Measurements from ENCODE around the gene SCN10A.

DNA sequence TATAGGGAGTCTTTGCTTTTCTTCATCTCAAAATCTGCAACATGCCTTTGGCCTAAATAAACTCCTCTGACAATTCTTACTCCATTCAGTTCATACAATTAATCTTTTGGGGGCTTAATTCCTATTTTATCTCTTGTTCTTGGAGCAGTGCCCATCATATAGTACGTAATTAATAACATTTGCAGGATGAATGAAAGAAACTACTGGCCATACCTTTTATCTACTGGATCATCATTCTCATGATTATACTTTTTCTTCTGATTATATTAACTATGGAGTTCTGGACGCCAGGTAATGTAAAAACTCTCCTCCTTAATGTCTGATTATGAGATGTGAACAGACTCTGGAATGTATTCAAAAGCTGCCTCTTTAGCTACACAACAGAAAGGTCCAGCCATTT, 120.0 kb downstream of the SCN10A start:
- no peak for TF ChIP-seq EZH2 (IDR thresholded peaks at IDR 0.05; ENCODE audit: insufficient read depth, poor library complexity, severe bottlenecking)
- TF ChIP-seq EZH2phosphoT487 (IDR thresholded peaks at IDR 0.05; ENCODE audit: insufficient read depth, low read depth), result no peak
